ENCODE measurements around the gene DAP3.
"Not testable (repeated sequence)": the region's sequence is repeated elsewhere in the genome, so short reads cannot be mapped to it uniquely, and the experiment has no call there.

Gene DAP3

DNA sequence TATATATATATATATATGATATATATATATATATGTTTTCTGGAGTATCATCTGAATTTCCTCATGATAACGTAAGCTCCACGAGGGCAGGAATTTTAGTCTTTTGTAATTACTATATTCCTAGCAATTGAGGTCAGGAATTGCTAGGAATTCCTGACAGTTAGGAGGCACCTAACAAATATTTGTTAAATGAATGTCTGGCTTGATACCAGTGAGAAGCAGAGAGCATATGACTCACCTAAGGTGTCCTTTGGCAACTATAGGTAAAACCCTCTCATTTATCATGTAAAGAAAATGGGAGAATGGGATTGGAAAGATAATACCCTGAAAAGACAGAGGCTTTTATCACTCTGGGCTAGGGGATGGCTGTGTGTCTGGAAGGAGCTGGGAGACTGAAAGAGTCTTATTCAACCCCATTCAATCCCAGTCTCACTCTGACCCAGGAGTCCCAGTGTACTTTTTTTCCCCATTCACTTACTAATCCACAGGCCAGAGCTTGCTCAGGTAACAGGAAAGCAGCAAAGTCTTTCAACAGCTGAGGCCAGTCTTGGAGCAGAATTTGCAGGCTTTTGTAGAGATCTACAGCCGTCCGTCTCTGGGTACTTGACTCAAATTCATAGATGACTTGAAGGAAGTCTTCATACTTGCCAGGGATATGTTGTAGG is 71.2 kb downstream of the DAP3 start:
- no peak overlapping the region for H3K4me3 Mint-ChIP-seq
- no peak for DNase-seq (ENCODE audit: low spot score)
- no peaks in the 10 kb centered on the region for H3K27me3 Mint-ChIP-seq (ENCODE audit: low read depth)
- H3K36me3 Mint-ChIP-seq (ENCODE audit: low read depth): peaks cover 58% of the 10 kb centered on the region
- H3K27ac Mint-ChIP-seq: no peak overlapping the region
- no peaks in the 10 kb centered on the region for H3K9me3 Mint-ChIP-seq
- H3K4me1 Mint-ChIP-seq (ENCODE audit: low read depth): no peaks in the 10 kb centered on the region

DNA sequence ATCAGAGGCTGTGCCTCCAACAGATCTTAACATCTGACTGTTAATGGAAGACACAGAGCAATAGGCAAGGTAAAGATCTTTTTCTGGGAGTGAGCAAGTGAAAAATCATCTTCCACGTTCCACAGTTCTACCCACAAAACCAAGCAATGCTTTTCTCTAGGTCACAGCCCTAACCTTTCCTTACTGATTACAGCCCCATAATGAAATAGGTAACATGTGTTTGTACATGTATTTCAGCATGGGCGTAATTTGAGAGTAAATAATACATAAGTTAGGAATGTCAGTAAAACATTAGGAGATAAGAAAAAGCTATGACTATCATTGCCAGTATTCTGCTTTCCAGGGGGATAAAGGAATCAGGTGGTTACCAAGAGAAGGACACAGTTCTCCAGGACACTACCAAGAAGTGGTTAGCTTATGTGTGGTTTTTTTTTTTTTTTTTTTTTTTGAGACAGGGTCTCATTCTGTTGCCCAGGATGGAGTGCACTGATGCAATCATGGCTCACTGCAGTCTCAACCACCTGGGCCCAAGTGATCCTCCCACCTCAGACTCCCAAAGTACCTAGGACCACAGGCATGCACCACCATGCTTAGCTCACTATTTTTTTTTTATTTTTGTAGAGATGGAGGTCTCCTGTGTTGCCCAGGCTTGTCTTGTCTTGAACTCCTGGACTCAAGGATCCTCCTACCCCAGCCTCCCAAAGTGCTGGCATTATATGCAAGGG is 72.0 kb downstream of the DAP3 start:
- Mint-ChIP-seq H3K4me1 (ENCODE audit: low read depth) (no peaks in the 10 kb centered on the region), H3K27me3 (ENCODE audit: low read depth) (no peaks in the 10 kb centered on the region)

DNA sequence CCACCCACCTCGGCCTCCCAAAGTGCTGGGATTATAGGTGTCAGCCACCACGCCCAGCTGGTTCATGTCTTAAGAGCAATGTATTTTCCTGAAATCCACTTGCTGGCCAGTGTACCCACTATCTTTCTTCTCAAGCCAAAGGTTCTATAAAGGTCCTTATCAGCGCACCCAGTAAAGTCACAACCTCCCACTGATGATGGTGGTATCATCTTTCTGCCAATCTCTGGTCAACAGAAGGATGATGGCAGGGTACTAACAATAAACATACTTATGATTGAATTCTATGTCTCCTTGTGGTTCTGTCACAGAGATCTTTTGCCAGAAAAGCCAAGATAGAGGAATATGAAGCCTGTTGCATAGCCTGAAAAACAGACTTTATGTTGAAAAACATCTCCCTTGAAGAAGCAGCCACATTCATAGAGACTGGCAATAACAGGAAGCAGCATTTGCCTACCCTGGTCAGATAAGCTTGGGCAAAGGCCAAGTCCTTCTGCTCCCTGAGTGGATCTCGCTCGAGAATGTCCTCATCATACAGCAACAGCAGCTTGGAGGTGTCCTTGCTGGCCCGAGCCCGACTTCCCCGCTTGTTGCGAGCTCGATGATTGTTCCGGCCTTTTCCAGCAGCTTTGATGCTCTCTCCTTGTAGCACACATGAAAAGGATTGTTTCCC is 73.0 kb downstream of the DAP3 start:
- no peaks in the 10 kb centered on the region for H3K9me3 Mint-ChIP-seq
- peaks cover 51% of the 10 kb centered on the region for H3K36me3 Mint-ChIP-seq (ENCODE audit: low read depth)
- DNase-seq (ENCODE audit: low spot score): no peak
- H3K4me3 Mint-ChIP-seq: no peak overlapping the region
- H3K27me3 Mint-ChIP-seq (ENCODE audit: low read depth): no peaks in the 10 kb centered on the region
- no peak overlapping the region for H3K27ac Mint-ChIP-seq
- no peaks in the 10 kb centered on the region for H3K4me1 Mint-ChIP-seq (ENCODE audit: low read depth)

More for the DNA sequence above, 72.0 kb downstream of the DAP3 start:
- Mint-ChIP-seq H3K4me3 (no peak overlapping the region), H3K36me3 (ENCODE audit: low read depth) (peaks cover 58% of the 10 kb centered on the region), H3K27ac (no peak overlapping the region), H3K9me3 (no peaks in the 10 kb centered on the region)
- no peak for DNase-seq (ENCODE audit: low spot score)

DNA sequence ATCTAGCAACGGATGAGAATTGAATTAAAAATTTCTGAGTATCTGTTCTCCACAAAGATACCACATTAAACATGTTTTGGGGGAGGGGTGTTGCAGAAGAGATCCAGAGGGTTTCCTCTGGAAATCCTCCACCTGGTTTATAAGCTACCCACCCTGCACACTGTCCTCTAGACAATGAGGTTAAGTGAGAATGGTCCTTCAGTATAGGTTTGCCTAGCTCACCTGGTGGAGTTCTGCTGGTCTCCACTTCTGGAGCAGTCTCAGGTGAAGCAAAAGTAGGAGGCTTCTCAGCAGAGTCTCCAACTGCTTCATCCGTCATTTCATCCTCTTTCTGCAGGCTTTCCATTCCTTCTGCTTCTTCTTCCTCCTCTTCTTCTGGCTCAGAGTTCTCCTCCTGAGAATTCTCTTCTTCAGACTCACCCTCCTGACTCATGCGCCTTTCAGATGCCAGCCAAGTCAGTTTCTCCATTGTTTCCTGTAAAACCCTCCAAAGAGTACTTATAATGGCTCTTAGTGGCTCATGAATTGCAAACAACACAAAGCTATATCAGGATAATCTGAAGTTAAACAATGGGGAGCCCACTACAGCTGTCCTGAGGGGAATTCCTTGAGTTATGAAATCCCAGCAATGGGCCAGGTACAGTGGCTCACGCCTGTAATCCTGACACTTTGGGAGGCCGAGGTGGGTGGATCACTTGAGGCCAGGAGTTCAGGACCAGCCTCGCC is 74.4 kb downstream of the DAP3 start:
- not testable (repeated sequence) for DNase-seq (ENCODE audit: low spot score); H3K4me3 Mint-ChIP-seq; H3K9me3 Mint-ChIP-seq; H3K27ac Mint-ChIP-seq; H3K27me3 Mint-ChIP-seq (ENCODE audit: low read depth); H3K4me1 Mint-ChIP-seq (ENCODE audit: low read depth)
- H3K36me3 Mint-ChIP-seq (ENCODE audit: low read depth): peaks cover 48% of the 10 kb centered on the region

DNA sequence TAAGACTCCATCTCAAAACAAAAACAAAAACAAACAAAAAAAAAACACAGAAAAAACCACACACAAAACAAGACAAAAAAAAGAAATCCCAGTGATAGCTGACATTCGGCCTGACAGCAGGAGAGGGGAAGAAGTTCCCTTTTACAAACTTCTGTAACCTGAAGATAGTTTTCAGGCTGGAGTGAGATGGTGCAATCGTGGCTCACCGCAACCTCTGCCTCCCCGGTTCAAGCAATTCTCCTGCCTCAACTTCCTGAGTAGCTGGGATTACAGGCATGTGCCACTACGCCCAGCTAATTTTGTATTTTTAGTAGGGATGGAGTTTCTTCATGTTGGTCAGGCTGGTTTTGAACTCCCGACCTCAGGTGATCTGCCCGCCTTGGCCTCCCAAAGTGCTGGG is 75.1 kb downstream of the DAP3 start:
- H3K4me3 Mint-ChIP-seq; DNase-seq (ENCODE audit: low spot score); H3K27me3 Mint-ChIP-seq (ENCODE audit: low read depth); H3K9me3 Mint-ChIP-seq; H3K27ac Mint-ChIP-seq; H3K4me1 Mint-ChIP-seq (ENCODE audit: low read depth): not testable (repeated sequence)
- peaks cover 50% of the 10 kb centered on the region for H3K36me3 Mint-ChIP-seq (ENCODE audit: low read depth)

DNA sequence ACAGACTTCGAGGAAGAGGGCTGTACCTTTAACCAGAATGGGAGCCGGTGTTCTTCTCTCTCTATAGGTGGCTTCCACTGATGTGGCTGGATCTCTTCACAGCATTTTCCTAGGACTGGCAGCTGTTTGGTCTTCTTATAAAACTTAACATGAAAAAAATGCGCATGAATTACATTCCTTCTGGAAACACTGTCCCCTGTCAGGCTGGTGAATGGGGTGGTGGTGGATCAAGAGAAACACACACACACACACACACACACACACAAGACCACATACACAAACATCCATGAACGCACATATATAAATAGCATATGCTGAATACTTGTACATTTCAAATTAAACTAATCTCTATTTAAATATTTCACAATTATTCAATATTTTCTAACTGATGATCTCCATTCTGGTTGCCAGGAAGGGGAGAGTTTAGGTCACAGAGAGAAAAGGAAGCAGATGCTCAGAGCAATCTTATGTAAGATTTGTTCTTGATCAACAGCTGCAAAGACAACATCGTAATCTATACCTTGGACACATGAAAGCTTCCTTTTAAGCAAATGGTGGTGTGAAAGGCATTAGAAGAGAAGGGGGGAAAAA is 78.6 kb downstream of the DAP3 start:
- H3K27me3 Mint-ChIP-seq (ENCODE audit: low read depth); H3K4me1 Mint-ChIP-seq (ENCODE audit: low read depth); H3K9me3 Mint-ChIP-seq; DNase-seq (ENCODE audit: low spot score); H3K4me3 Mint-ChIP-seq; H3K27ac Mint-ChIP-seq: not testable (repeated sequence)
- H3K36me3 Mint-ChIP-seq (ENCODE audit: low read depth): peaks cover 41% of the 10 kb centered on the region

DNA sequence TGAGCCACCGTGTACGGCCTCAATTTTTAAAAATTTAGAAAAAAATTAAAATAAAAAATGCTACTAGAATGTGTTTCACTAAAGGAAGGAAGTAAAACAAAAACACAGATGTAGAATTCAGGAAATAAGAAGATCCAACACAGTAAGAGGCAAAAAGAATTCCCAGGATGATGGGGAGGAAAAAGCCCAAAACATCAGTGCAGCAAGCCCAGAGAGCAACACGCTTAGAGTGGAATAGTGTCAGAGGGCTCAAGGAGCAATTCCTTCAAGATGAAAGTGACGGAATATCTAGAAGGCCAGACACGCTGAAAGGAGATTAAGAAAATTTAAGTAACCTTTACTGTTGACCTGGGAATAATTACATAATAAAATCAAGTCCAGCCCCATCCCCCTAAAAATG is 80.4 kb downstream of the DAP3 start:
- Mint-ChIP-seq H3K27me3 (ENCODE audit: low read depth) (no peaks in the 10 kb centered on the region), H3K4me1 (ENCODE audit: low read depth) (no peaks in the 10 kb centered on the region), H3K9me3 (no peaks in the 10 kb centered on the region), H3K27ac (peak overlapping the region; percentile 31), H3K36me3 (ENCODE audit: low read depth) (peaks cover 45% of the 10 kb centered on the region), H3K4me3 (no peak overlapping the region)
- DNase-seq (ENCODE audit: low spot score): no peak

DNA sequence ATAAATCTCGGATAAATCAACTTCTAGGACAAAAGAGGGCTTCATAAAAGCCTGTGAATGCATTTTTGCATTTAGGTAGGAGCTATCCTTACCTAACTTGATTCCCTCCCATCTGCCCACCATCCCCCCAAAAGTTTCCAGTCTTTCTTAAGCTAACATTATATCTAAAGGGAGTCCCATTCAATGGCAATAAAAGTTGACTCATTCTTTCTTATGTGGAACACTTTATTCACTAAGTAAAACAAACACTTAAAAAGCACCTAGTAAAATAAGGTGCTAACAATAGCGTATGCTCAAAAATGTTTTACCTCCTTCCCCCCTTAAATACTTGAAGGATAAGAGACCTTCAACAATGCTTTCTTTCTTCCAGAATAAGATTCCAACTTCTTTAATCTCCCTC is 84.3 kb downstream of the DAP3 start:
- Mint-ChIP-seq H3K27me3 (ENCODE audit: low read depth) (no peaks in the 10 kb centered on the region), H3K36me3 (ENCODE audit: low read depth) (peaks cover 62% of the 10 kb centered on the region), H3K4me1 (ENCODE audit: low read depth) (peaks cover 12% of the 10 kb centered on the region), H3K4me3 (no peak overlapping the region), H3K9me3 (no peaks in the 10 kb centered on the region), H3K27ac (no peak overlapping the region)
- no peak for DNase-seq (ENCODE audit: low spot score)

DNA sequence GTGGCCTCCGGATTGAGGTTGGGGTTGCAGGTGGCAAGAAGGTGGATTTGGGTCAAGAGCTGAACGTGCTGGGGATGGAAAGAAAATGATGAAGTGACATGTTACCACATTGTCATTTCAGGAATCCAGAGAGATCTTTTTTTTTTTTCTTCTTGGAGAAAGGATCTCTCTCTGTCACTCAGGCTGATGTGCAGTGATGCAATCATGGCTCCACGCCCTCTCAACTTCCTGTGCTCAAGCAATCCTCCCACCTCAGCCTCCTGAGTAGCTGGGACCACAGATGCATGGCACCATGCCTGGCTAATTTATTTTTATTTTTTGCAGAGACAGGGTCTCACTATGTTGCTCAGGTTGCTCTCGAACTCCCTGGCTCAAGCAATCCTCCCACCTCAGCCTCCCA is 87.5 kb downstream of the DAP3 start:
- H3K36me3 Mint-ChIP-seq (ENCODE audit: low read depth): peaks cover 46% of the 10 kb centered on the region
- no peak for DNase-seq (ENCODE audit: low spot score)
- peaks cover 12% of the 10 kb centered on the region for H3K4me1 Mint-ChIP-seq (ENCODE audit: low read depth)
- H3K9me3 Mint-ChIP-seq: no peaks in the 10 kb centered on the region
- H3K27me3 Mint-ChIP-seq (ENCODE audit: low read depth): no peaks in the 10 kb centered on the region
- no peak overlapping the region for H3K4me3 Mint-ChIP-seq
- H3K27ac Mint-ChIP-seq: peak overlapping the region; percentile 53

DNA sequence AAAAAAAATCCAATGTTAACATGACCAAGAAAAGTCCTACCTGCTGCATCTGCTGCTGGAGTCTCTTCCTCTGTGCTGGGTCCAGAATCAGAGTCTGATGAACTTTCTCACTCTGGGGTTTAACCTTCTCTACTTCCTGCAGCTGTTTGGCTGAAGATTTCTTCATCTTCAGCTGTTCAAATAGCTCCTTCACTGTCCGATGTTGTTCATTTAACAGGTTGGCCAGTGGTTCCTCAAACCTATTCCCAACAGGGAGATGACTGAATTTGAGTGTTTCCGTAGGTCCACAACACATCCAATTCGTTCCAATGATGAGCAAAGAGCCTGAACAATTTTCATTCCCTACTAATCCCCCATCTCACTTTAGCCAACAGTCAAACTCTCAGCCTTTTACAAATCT is 88.7 kb downstream of the DAP3 start:
- H3K36me3 Mint-ChIP-seq (ENCODE audit: low read depth): peaks cover 47% of the 10 kb centered on the region
- H3K27me3 Mint-ChIP-seq (ENCODE audit: low read depth): no peaks in the 10 kb centered on the region
- DNase-seq (ENCODE audit: low spot score): no peak
- no peak overlapping the region for H3K4me3 Mint-ChIP-seq
- H3K4me1 Mint-ChIP-seq (ENCODE audit: low read depth): peaks cover 12% of the 10 kb centered on the region
- H3K27ac Mint-ChIP-seq: peak overlapping the region; percentile 45
- no peaks in the 10 kb centered on the region for H3K9me3 Mint-ChIP-seq

Data from T-helper 2 cell treated with Interferon-gamma antibody and Interleukin-4, amounts not matched to agents 5 μg/mL and 100 μg/mL, for 36 hours (primary cell).